HFF-Myc (cell line): ENCODE measurements around the gene DMRTC2.

Experiments
- DNase-seq: peaks from one replicate; pipeline ENCODE4 v3.0.0-alpha.2; 2011; ENCODE audit warnings: low read depth; ENCODE audit errors: extremely low read depth
- H3K4me3 ChIP-seq: replicated peaks from 2 replicates; pipeline ENCODE4 v1.5.1; 2011; ENCODE audit warnings: low read depth, mild to moderate bottlenecking, control low read depth, low read length
- TF ChIP-seq, protein P1 (sequence below): IDR thresholded peaks from 2 replicates; pipeline ENCODE4 v1.5.1; 2012; ENCODE audit warnings: mild to moderate bottlenecking, low read depth, low read length, control low read depth; ENCODE audit errors: missing control alignments

DMRTC2 gene

DNA sequence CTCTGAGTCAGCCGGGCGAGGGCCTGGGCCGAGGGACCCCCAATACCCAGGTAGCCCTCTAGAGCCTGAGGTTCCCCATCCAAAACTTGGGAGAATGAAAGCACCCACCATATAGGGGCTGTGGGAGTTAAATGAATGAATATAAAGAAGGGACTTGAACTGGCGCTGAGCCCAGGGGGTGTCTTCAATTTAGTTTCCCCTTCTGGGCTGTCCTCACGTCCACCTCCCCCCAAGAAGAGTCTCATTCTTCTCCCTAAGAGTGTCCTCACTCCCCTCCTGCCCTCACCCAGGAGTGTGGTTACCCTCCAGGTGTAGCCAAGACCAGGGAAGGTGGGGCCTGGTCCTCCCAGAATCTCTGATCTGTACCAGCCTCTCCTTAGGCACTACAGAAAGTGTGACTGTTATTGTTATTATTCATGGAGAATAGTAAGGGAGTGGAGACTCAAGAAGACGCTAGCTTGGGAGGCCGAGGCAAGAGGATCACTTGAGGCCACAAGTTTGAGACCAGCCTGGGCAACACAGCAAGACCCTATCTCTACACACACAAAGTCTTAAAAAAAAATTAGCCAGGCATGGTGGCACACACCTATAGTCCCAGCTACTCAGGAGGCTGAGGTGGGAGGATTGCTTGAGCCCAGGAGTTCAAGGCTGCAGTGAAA is 35.0 kb downstream of the DMRTC2 start:
- TF ChIP-seq, protein P1, sequence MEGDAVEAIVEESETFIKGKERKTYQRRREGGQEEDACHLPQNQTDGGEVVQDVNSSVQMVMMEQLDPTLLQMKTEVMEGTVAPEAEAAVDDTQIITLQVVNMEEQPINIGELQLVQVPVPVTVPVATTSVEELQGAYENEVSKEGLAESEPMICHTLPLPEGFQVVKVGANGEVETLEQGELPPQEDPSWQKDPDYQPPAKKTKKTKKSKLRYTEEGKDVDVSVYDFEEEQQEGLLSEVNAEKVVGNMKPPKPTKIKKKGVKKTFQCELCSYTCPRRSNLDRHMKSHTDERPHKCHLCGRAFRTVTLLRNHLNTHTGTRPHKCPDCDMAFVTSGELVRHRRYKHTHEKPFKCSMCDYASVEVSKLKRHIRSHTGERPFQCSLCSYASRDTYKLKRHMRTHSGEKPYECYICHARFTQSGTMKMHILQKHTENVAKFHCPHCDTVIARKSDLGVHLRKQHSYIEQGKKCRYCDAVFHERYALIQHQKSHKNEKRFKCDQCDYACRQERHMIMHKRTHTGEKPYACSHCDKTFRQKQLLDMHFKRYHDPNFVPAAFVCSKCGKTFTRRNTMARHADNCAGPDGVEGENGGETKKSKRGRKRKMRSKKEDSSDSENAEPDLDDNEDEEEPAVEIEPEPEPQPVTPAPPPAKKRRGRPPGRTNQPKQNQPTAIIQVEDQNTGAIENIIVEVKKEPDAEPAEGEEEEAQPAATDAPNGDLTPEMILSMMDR: no peak
- DNase-seq: no peak

DNA sequence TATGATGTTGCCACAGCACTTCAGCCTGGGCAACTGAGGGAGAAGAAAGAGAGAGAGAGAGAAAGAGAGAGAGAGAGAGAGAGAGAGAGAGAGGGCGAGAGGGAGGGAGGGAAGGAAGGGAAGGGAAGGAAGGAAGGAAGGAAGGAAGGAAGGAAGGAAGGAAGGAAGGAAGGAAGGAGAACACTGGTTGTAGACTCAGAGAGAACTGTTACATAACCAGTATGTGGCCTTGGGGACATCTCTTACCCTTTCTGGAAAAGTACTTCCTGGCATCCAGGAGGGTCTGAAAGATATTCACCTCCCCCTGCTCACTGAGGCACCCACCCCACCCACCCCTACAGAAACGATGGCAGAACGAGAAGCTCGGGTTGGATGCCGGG is 35.5 kb downstream of the DMRTC2 start:
- TF ChIP-seq, protein P1: no peak
- DNase-seq: no peak
- H3K4me3 ChIP-seq: no peak overlapping the region

More for the DNA sequence above, 35.0 kb downstream of the DMRTC2 start:
- no peak overlapping the region for H3K4me3 ChIP-seq

GRCh38 chr19:41882568-41883462 is 38.0 kb downstream of the DMRTC2 start, which contains the start of gene ARHGEF1:
Gene ARHGEF1, plus strand, starts transcription at chr19:41883184. Its CDS starts 4,899 bp downstream, at chr19:41888083.
- DNase-seq: no peak
- TF ChIP-seq, protein P1: no peak
- H3K4me3 ChIP-seq: peak within 1 kb of the TSS; percentile 82

- TF ChIP-seq, protein P1: no peak
- H3K4me3 ChIP-seq: peak overlapping the region; percentile 82
- no peak for DNase-seq
Measured at GRCh38 chr19:41883463-41883820, 38.6 kb downstream of the DMRTC2 start.

DNA sequence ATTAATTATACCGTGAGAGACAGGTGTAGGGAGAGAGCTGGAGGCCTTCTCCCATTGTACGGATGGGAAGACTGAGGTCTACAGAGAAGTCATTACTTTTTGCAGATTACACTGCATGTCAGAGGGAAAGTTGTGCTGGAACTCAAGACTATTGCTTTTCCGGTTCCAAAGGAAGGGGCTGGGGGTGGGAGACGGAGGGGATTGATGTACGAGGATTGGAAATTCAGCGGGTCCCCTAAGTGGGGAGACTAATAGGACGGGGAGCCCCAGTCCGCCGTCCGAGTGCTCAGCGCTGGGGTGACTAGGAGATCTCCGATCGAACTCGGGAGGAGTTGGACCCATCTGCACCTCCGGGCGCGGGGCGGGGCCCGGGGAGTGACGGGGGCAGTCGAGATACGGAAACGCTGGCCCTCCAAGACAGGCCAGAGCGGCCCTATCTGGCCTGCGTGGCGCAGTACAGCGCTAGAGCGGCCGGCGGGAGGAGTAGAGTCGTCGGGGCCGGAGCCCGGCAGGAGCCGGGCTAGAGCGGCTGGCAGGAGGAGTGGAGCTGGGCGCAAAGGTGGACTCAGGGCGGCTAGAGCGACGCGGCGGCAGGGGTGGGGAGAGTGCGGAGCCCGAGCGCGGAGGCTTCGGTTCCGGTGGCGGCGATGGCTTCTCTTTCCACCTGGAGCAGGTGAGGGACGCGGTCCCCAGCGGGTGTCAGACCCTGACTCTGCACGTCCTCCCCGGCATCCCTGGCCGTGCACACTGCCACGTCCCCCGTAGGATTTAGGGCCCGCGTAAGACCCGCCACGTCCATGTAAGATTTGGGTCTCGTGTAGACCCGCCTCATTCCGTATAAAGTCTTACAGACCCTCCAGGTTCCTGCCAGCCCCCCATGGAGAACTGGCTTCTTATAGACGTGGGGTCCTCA is 39.2 kb downstream of the DMRTC2 start:
- H3K4me3 ChIP-seq: peak overlapping the region; percentile 82
- TF ChIP-seq, protein P1: no peak
- peak; percentile 71 for DNase-seq

GRCh38 chr19:41886761-41887710 is 42.2 kb downstream of the DMRTC2 start:
- TF ChIP-seq, protein P1: no peak
- no peak for DNase-seq

More at GRCh38 chr19:41886761-41887710, 42.2 kb downstream of the DMRTC2 start:
- H3K4me3 ChIP-seq: no peak overlapping the region
